Stimulated activated CD8-positive, alpha-beta memory T cell treated with anti-CD3 and anti-CD28 coated beads, Interleukin-15, amount 100 ng/mL, for 48 hours (primary cell): Measurements from ENCODE around the gene CYP19A1.

Source experiments
- DNase-seq, 2 donors: peaks; one replicate each; pipeline ENCODE4 v3.0.0-alpha.2; 2020; ENCODE audit warnings: low read depth in 2 of 2

Gene CYP19A1

GRCh38 chr15:51185213-51186159 lies 152.9 kb downstream of the CYP19A1 start:
- DNase-seq, result no peak

GRCh38 chr15:51184627-51185026 lies 153.8 kb downstream of the CYP19A1 start:
- no peak for DNase-seq

GRCh38 chr15:51183076-51183475 lies 155.3 kb downstream of the CYP19A1 start:
- no peak for DNase-seq

- DNase-seq, result no peak
These were observed 156.5 kb downstream of the CYP19A1 start for GRCh38 chr15:51181905-51182304.

GRCh38 chr15:51181221-51181620 lies 157.2 kb downstream of the CYP19A1 start:
- DNase-seq, result no peak

GRCh38 chr15:51180534-51180933 lies 157.9 kb downstream of the CYP19A1 start:
- no peak for DNase-seq

- no peak for DNase-seq
These were observed 158.4 kb downstream of the CYP19A1 start for GRCh38 chr15:51180011-51180410.

GRCh38 chr15:51172193-51172592 lies 166.2 kb downstream of the CYP19A1 start:
- no peak for DNase-seq

- DNase-seq, result no peak
These were observed 166.8 kb downstream of the CYP19A1 start for GRCh38 chr15:51171634-51171932.

GRCh38 chr15:51170882-51171633 lies 167.3 kb downstream of the CYP19A1 start:
- DNase-seq, result no peak

- no peak for DNase-seq
These were observed 169.7 kb downstream of the CYP19A1 start for GRCh38 chr15:51168700-51169099.

- no peak for DNase-seq
These were observed 174.6 kb downstream of the CYP19A1 start for GRCh38 chr15:51163843-51164242.

- DNase-seq, result peak; percentile 27 to 28
These were observed 175.3 kb downstream of the CYP19A1 start for GRCh38 chr15:51162865-51163762.

- no peak for DNase-seq
These were observed 176.7 kb downstream of the CYP19A1 start for GRCh38 chr15:51161491-51162220.

GRCh38 chr15:51160484-51160883 lies 177.9 kb downstream of the CYP19A1 start:
- DNase-seq, result no peak
